HG03097 (cell line): Measurements from ENCODE around the gene TCEAL4.
"Not testable (repeated sequence)": the region's sequence is repeated elsewhere in the genome, so short reads cannot be mapped to it uniquely, and the experiment has no call there.

Source experiments
- ATAC-seq: cut with Tn5 transposase; IDR thresholded peaks from one replicate; pipeline ENCODE4 v1.9.1; 2021; ENCODE audit not compliant: unreplicated experiment, low FRiP score

TCEAL4 gene

GRCh38 chrX:103586659-103587058, 1.3 kb downstream of the TCEAL4 start:
- ATAC-seq = no peak

GRCh38 chrX:103592295-103592694, 7.0 kb downstream of the TCEAL4 start:
- not testable (repeated sequence) for ATAC-seq

DNA sequence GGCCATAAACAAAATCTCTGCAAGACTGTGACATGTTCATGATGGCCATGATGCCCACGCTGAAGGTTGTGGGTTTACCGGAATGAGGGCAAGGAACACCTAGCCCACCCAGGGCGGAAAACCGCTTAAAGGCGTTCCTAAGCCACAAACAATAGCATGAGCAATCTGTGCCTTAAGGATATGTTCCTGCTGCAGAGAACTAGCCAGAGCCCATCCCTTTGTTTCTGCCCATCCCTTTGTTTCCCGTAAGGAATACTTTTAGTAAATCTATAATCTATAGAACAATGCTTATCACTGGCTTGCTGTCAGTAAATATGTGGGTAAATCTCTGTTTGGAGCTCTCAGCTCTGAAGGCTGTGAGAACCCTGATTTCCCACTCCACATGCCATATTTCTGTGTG, 9.9 kb downstream of the TCEAL4 start:
- not testable (repeated sequence) for ATAC-seq

DNA sequence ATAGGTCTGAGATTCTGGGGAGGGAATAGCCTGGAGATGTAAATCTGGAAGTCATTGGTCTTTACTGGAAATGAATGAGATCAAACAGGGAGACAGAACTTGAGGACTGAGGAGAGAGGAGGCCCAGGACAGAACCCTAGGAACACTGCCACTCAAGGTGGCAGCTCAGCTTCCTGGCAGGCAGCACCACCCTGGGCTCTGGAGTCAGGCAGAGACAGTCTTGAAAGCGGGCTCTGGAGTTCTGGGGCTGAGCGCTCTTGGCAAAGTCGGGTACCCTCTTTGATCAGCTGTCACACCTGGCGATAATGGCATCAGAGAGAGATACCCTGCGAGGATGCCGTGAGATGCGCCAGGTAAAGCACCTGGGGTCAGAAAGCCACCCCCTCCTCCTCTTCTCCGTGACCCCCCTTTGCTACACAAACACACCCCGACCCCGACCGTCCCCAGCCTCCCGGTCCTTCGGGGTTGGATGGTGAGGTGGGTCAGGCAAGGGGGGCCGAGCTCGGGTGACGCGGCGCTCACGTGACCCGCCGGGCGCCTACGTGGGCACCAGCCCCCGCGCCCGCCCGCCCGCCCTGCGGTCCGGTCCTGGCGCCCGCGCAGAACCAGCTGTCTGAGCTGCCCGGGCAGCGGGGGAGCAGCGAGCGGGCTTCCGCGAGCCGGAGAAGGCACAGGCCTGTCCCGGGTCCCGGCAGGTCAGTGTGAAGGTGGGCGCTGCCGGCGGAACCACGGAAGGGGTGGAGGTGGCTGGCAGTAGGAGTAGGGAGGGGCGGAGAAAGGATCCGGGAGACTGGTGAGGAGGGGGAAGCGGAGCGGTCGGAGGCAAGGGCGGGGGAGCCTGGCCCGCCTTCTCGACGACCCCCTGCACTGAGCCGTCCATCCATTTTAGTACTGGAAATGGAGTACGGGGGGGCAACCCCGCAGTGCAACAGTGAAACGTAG, 22.3 kb downstream of the TCEAL4 start, which contains the start of gene TCEAL3:
TSS of gene TCEAL3 (plus strand) at position 600 of the 942 bp plus-strand sequence. CDS start 1,102 bp downstream, outside the sequence.
- ATAC-seq = no peak

- ATAC-seq = no peak
Measured at GRCh38 chrX:103608306-103608963, 23.1 kb downstream of the TCEAL4 start.

- ATAC-seq = no peak
Measured at GRCh38 chrX:103610282-103610681, 25.0 kb downstream of the TCEAL4 start.

GRCh38 chrX:103613362-103613890, 28.1 kb downstream of the TCEAL4 start:
- no peak for ATAC-seq

- ATAC-seq = no peak
Measured at GRCh38 chrX:103614999-103615398, 29.7 kb downstream of the TCEAL4 start.

DNA sequence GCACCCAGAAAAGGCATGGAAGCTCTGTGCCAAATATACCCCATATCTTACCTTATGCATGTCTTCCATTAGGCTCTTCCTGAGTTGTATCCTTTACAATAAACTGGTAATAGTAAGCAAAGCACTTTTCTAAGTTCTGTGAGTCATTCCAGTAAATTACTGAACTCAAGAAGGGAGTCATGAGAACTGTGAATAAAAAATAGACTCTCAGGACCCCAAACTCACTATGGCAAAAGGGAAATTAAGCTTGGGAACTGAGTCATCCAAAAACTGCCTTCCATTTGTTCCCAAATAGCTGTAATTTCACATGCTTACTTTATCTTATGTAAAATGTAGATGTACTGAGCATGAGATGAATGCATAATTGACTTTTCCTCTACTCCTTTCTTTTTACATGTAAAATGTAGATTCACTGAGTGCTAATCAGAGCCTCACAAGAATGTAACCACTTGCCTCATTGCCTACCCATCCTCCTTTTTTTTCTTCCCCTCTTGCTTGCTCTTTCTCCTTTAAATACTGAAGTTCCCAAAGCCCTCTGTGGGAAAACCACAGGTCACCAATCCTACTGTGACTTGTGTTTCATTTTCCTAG, 30.6 kb downstream of the TCEAL4 start:
- ATAC-seq = no peak

DNA sequence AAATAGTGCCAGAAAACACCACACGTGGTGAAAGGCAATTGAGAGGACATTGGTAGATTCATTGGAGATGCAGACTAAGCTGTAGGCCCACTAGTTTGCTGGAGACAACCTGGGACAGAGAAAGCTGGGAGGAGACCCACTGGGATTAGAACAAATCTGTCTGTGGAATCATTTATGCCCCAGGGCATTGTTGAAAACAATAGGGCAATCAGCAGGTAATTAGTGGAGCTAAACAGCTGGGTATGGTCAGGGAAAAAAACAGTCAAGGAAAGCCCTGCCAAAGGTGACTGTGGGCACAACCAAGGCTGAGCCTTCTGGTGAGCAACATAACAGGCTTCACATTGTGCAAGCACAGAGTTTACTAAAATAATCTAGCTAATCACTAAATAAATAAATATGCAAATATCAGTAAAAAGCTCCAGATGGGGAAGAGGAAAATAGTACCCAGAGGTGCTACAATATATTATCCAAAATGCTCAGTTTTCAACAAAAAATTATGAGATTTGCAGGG, 31.4 kb downstream of the TCEAL4 start:
- ATAC-seq = no peak

DNA sequence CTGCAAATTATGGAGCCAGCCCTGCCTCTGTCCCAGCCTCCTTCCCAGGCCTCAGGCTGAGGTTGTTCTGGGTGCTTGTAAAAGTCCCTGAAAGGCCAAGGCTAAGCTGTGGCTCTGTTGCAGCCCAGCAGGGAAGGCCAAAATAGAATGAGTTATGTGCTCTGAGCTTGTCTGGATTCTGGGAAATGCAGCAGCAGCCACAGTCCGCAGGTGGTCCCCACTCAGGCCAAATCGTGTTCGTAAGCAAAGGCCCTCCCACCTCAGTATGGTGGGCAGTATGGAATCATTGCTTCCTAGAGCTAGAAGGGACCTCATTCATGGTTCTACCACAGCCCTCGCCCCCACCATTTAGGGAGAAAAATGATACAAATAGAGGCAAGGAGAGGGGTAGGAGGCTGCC, 38.8 kb downstream of the TCEAL4 start:
- ATAC-seq = no peak

DNA sequence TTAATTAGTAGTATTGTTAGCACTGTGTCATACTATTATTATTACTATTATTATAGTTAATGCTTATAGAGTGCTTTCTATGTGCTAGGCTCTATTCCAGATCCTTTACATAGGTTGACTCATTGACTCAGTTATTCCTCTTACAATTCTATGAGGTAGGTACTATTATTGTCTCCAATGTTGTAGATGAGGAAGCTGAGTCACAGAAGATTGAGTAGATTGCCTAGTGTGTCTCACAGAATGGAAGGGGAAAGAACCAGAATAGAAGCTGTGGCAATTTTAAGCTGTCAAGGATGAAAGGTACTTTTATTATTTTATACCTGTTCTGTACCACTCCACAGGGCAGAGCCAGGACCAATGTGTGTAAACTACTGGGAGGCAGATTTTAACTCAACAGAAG, 41.5 kb downstream of the TCEAL4 start:
- ATAC-seq = no peak

DNA sequence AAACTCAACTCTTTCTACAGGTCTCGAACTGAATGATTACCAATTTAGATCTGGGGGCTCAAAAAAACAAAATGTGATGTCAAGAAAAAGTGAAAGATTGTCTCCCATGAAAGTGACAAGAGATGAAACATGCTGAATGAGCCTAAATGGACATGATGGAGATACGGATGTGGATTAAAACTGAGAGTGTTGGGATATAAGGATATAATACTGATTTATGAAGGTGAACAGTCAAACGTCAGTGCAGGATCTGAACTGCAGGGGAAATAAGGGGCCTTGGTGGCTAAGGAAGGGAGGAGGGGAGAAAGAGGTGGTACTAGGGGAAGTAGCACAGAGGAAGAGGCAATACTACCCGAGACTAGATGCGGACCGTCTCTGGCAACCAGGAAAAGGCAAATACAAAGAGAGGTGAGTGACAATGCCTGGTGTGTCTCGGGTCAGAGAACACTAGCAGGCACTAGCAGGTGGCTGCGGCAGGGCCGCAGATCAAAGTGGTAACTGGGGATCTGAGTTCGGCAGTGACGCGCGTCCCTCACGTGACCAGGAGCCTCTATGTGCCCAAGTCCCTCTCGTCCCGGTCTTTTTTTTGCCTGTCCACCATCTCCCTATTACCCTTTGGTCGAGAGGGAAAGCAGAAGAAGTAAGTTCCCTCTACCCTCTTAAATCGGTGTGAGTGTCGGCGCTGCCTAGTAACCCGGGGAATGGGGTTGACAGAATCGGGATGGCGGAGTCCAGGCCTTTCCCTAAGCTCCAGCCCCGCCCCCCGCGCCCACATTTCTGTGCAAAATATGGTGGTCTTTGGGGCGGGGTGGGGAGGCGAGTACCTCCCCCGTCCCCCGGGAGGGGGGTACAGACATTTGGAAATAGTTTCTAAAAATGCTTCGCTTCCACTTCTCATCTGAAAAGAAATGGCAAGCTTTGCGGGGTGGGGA, 43.3 kb downstream of the TCEAL4 start, which contains the start of gene TCEAL1:
TSS of gene TCEAL1 (plus strand) at position 590 of the 932 bp plus-strand sequence. CDS start 942 bp downstream, outside the sequence.
- ATAC-seq = no peak

- no peak for ATAC-seq
Measured at GRCh38 chrX:103629318-103630170, 44.2 kb downstream of the TCEAL4 start.

GRCh38 chrX:103630171-103630511, 44.8 kb downstream of the TCEAL4 start:
- no peak for ATAC-seq

DNA sequence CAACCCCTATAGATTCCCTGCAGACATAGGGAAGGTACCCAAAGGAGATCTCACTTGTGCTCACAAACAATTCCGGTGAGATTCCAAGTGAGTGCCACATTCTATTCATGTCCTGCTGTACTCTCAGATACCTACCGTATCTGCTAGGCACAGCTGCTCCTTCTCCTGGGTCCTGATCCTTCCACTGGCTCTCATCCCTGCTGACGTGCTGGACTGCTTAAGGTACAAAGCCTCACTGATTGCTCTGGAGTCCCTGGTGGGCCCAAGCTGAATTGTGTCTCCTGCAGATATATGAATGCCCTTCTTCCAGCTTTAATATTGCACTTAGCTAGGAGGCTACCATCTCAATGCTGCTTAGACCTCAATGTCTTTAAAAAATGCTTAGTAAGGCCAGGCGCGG, 45.8 kb downstream of the TCEAL4 start:
- no peak for ATAC-seq

DNA sequence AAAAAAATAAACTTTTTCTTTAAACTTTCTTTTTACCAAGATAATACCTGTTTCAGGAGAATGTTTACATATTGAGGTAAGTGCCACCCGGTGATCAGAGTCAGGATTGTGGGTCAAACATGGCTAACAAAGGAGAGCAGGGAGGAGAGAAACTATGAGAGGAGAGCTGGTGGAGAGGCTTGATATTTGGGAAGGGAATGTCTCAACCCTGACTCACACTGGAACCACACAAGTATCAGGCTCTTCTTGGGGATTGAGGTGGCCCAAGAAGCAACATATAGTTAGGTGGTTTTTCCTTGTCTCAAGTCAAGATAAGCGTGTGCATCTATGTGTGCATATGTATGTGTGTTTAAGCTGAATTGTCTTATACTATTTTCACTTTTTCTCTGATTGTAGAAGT, 50.1 kb downstream of the TCEAL4 start:
- no peak for ATAC-seq
